Gastrocnemius medialis (tissue), 4 donors: ENCODE measurements around the gene SPDYE9. TPM values are rescaled to one million over a fixed set of nuclear protein-coding genes. Genes with fewer than 3 reads are reported as not detected.

Source experiments
- total RNA-seq, 4 donors: library from RNA; depleted of rRNA; stranded (reverse); fragments of >200 nt; gene quantifications; one replicate each; pipeline versions ENCODE4 v1.1.0 to v1.2.3, GENCODE V29; 2016

Gene SPDYE9
- total RNA-seq, 4 donors from 2014 or later, result not detected

Other genes starting within 250 kb of the SPDYE9 start
- 10 to 100 TPM in 2 of 4 donors, 1 to 10 TPM in 2; 7.8 to 11.5 (median 10.0) TPM for gene POM121, start 160.9 kb downstream of the SPDYE9 start, total RNA-seq
- gene TRIM74, start 116.6 kb downstream of the SPDYE9 start, total RNA-seq, result not detected
- gene SPDYE8, start 56.3 kb downstream of the SPDYE9 start, total RNA-seq, result not detected
- gene SPDYE11, start 28.1 kb downstream of the SPDYE9 start, total RNA-seq, result not detected
- 10 to 100 TPM; 35.2 to 48.3 (median 38.9) TPM for gene NSUN5, start 222.8 kb upstream of the SPDYE9 start, total RNA-seq
- gene TRIM50, start 242.0 kb upstream of the SPDYE9 start, total RNA-seq, result under 1 TPM in 1 of 4 donors, not detected in 3; 0.41 TPM
- gene FKBP6, start 242.1 kb upstream of the SPDYE9 start, total RNA-seq, result not detected